ENCODE measurements around the gene FAM20A.
"Not testable (repeated sequence)": the region's sequence is repeated elsewhere in the genome, so short reads cannot be mapped to it uniquely, and the experiment has no call there.

Gene FAM20A

GRCh38 chr17:68541816-68542215, 59.4 kb downstream of the FAM20A start:
- Mint-ChIP-seq H3K9me3 (no peaks in the 10 kb centered on the region), H3K4me1 (ENCODE audit: low read depth) (no peaks in the 10 kb centered on the region), H3K27ac (no peak overlapping the region), H3K4me3 (no peak overlapping the region), H3K27me3 (ENCODE audit: low read depth) (no peaks in the 10 kb centered on the region), H3K36me3 (ENCODE audit: low read depth) (peaks cover 8% of the 10 kb centered on the region)

- no peaks in the 10 kb centered on the region for H3K4me1 Mint-ChIP-seq (ENCODE audit: low read depth)
- no peak overlapping the region for H3K4me3 Mint-ChIP-seq
- no peak overlapping the region for H3K27ac Mint-ChIP-seq
- H3K36me3 Mint-ChIP-seq (ENCODE audit: low read depth) = peaks cover 10% of the 10 kb centered on the region
- no peaks in the 10 kb centered on the region for H3K9me3 Mint-ChIP-seq
- no peaks in the 10 kb centered on the region for H3K27me3 Mint-ChIP-seq (ENCODE audit: low read depth)
These were observed 60.2 kb downstream of the FAM20A start for GRCh38 chr17:68540981-68541380.

GRCh38 chr17:68539548-68540467, 61.4 kb downstream of the FAM20A start:
- H3K36me3 Mint-ChIP-seq (ENCODE audit: low read depth) = peaks cover 12% of the 10 kb centered on the region
- no peak overlapping the region for H3K4me3 Mint-ChIP-seq
- no peaks in the 10 kb centered on the region for H3K27me3 Mint-ChIP-seq (ENCODE audit: low read depth)
- no peaks in the 10 kb centered on the region for H3K4me1 Mint-ChIP-seq (ENCODE audit: low read depth)
- no peak overlapping the region for H3K27ac Mint-ChIP-seq
- H3K9me3 Mint-ChIP-seq = no peaks in the 10 kb centered on the region

DNA sequence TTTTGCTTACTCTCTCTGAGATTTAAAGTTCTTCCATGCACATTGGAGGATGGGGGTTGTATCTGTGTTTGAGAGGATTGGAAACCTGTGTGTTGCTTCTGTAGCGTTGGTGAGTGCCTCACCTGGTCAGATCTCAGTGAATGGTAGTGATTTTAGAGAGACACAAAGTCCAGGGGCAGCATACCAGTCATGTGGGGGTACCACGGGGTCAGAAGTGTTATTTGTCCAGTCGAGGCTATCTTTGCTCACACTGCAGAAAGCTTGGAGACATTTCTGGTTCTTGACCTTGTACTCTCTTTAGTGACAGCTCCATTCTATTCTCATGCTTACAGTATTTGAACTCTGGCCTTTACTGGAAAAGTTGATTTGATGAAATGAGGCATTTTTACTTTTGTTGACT, 65.2 kb downstream of the FAM20A start:
- Mint-ChIP-seq H3K36me3 (ENCODE audit: low read depth) (peaks cover 27% of the 10 kb centered on the region), H3K4me3 (no peak overlapping the region), H3K27me3 (ENCODE audit: low read depth) (no peaks in the 10 kb centered on the region), H3K9me3 (no peaks in the 10 kb centered on the region), H3K27ac (no peak overlapping the region), H3K4me1 (ENCODE audit: low read depth) (peaks cover 7% of the 10 kb centered on the region)

- Mint-ChIP-seq H3K4me3 (no peak overlapping the region), H3K9me3 (no peaks in the 10 kb centered on the region), H3K36me3 (ENCODE audit: low read depth) (peaks cover 39% of the 10 kb centered on the region), H3K27ac (no peak overlapping the region), H3K27me3 (ENCODE audit: low read depth) (no peaks in the 10 kb centered on the region), H3K4me1 (ENCODE audit: low read depth) (peaks cover 7% of the 10 kb centered on the region)
These were observed 66.5 kb downstream of the FAM20A start for GRCh38 chr17:68534695-68535088.

GRCh38 chr17:68533887-68534694, 67.1 kb downstream of the FAM20A start:
- no peaks in the 10 kb centered on the region for H3K27me3 Mint-ChIP-seq (ENCODE audit: low read depth)
- no peak overlapping the region for H3K4me3 Mint-ChIP-seq
- no peaks in the 10 kb centered on the region for H3K9me3 Mint-ChIP-seq
- no peak overlapping the region for H3K27ac Mint-ChIP-seq
- peaks cover 43% of the 10 kb centered on the region for H3K36me3 Mint-ChIP-seq (ENCODE audit: low read depth)
- peaks cover 7% of the 10 kb centered on the region for H3K4me1 Mint-ChIP-seq (ENCODE audit: low read depth)

GRCh38 chr17:68532826-68533225, 68.3 kb downstream of the FAM20A start:
- Mint-ChIP-seq H3K4me1 (ENCODE audit: low read depth) (peaks cover 7% of the 10 kb centered on the region), H3K27ac (no peak overlapping the region), H3K9me3 (no peaks in the 10 kb centered on the region), H3K36me3 (ENCODE audit: low read depth) (peaks cover 45% of the 10 kb centered on the region), H3K4me3 (no peak overlapping the region), H3K27me3 (ENCODE audit: low read depth) (no peaks in the 10 kb centered on the region)

- H3K9me3 Mint-ChIP-seq = no peaks in the 10 kb centered on the region
- no peak overlapping the region for H3K4me3 Mint-ChIP-seq
- peaks cover 7% of the 10 kb centered on the region for H3K4me1 Mint-ChIP-seq (ENCODE audit: low read depth)
- H3K36me3 Mint-ChIP-seq (ENCODE audit: low read depth) = peaks cover 55% of the 10 kb centered on the region
- H3K27me3 Mint-ChIP-seq (ENCODE audit: low read depth) = no peaks in the 10 kb centered on the region
- H3K27ac Mint-ChIP-seq = no peak overlapping the region
These were observed 69.9 kb downstream of the FAM20A start for GRCh38 chr17:68531252-68531651.

DNA sequence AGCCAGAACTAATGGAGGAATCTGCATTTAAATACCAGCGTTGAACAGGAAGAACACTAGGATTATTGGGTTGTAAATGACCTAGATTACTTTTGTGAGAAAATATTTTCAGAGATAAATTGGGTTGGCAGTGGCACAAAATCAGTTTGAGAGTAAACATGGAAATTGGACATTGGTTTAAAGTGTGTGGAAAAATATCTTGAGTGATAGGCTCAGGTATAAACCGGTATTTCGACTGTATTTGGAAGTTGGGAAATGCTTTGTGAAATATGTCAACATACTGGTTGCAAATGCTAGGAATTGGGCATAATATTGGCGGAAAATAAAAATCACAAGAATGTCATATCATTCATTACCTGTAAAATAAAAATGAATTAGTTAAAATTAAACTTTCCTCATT, 73.9 kb downstream of the FAM20A start:
- peaks cover 5% of the 10 kb centered on the region for H3K4me1 Mint-ChIP-seq (ENCODE audit: low read depth)
- no peak overlapping the region for H3K27ac Mint-ChIP-seq

DNA sequence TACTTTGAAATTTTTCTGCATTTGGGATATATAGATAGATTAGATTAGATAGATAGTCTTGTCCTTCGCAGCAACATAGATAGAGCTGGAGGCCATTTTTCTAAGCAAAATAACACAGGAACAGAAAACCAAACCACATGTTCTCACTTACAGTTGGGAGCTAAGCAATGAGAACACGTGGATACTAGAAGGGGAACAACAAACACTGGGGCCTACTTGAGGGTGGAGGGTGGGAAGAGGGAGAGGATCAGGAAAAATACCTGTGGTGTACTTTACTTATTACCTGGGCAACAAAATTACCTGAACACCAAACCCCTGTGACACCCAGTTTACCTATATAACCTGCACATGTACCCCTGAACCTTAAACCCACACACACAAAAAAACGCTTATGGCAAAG, 74.6 kb downstream of the FAM20A start:
- Mint-ChIP-seq H3K27ac (no peak overlapping the region), H3K36me3 (ENCODE audit: low read depth) (peaks cover 75% of the 10 kb centered on the region), H3K9me3 (no peaks in the 10 kb centered on the region), H3K27me3 (ENCODE audit: low read depth) (no peaks in the 10 kb centered on the region), H3K4me3 (no peak overlapping the region), H3K4me1 (ENCODE audit: low read depth) (peaks cover 5% of the 10 kb centered on the region)

More for the DNA sequence above, 73.9 kb downstream of the FAM20A start:
- Mint-ChIP-seq H3K9me3 (no peaks in the 10 kb centered on the region), H3K4me3 (no peak overlapping the region), H3K36me3 (ENCODE audit: low read depth) (peaks cover 71% of the 10 kb centered on the region), H3K27me3 (ENCODE audit: low read depth) (no peaks in the 10 kb centered on the region)

- H3K9me3 Mint-ChIP-seq = no peaks in the 10 kb centered on the region
- no peak overlapping the region for H3K27ac Mint-ChIP-seq
- H3K4me1 Mint-ChIP-seq (ENCODE audit: low read depth) = peaks cover 5% of the 10 kb centered on the region
- H3K4me3 Mint-ChIP-seq = no peak overlapping the region
- H3K36me3 Mint-ChIP-seq (ENCODE audit: low read depth) = peaks cover 61% of the 10 kb centered on the region
- H3K27me3 Mint-ChIP-seq (ENCODE audit: low read depth) = no peaks in the 10 kb centered on the region
These were observed 78.9 kb downstream of the FAM20A start for GRCh38 chr17:68522266-68522665.

DNA sequence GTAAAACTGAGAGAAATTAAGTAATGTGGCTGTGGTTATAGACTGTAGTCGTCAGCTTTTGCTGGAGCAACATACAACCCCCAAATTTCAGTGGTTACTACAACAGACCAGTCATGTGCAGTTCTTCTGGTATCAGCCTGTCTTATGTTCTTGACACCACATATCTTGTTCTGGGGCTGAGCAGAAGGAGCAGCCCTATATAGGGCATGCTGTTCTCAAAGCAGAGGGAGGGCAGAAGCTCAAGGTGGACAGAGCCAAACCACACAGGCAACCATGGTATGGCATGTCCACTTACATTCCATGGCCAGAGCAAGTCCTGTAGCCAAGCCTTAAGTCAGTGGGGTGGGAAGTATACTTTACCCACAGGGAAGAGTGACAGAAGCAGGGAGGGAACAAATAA, 81.3 kb downstream of the FAM20A start:
- Mint-ChIP-seq H3K27ac (no peak overlapping the region), H3K4me3 (no peak overlapping the region), H3K36me3 (ENCODE audit: low read depth) (peaks cover 58% of the 10 kb centered on the region), H3K9me3 (no peaks in the 10 kb centered on the region), H3K27me3 (ENCODE audit: low read depth) (no peaks in the 10 kb centered on the region), H3K4me1 (ENCODE audit: low read depth) (peaks cover 16% of the 10 kb centered on the region)

DNA sequence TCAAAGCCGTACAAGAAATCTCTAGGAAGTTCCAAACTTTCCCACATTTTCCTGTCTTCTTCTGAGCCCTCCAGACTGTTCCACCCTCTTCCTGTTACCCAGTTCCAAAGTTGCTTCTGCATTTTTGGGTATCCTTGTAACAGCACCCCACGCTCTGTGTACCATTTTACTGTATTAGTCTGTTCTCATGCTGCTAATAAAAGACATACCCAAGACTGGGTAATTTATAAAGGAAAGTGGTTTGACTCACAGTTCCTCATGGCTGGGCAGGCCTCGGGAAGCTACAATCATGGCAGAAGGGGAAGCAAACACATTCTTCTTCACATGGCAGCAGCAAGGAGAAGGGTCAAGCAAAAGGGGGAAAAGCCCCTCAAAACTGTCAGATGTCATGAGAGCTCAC, 82.1 kb downstream of the FAM20A start:
- H3K36me3 Mint-ChIP-seq (ENCODE audit: low read depth) = peaks cover 53% of the 10 kb centered on the region
- not testable (repeated sequence) for H3K27ac Mint-ChIP-seq; H3K9me3 Mint-ChIP-seq; H3K27me3 Mint-ChIP-seq (ENCODE audit: low read depth); H3K4me3 Mint-ChIP-seq
- peaks cover 22% of the 10 kb centered on the region for H3K4me1 Mint-ChIP-seq (ENCODE audit: low read depth)

DNA sequence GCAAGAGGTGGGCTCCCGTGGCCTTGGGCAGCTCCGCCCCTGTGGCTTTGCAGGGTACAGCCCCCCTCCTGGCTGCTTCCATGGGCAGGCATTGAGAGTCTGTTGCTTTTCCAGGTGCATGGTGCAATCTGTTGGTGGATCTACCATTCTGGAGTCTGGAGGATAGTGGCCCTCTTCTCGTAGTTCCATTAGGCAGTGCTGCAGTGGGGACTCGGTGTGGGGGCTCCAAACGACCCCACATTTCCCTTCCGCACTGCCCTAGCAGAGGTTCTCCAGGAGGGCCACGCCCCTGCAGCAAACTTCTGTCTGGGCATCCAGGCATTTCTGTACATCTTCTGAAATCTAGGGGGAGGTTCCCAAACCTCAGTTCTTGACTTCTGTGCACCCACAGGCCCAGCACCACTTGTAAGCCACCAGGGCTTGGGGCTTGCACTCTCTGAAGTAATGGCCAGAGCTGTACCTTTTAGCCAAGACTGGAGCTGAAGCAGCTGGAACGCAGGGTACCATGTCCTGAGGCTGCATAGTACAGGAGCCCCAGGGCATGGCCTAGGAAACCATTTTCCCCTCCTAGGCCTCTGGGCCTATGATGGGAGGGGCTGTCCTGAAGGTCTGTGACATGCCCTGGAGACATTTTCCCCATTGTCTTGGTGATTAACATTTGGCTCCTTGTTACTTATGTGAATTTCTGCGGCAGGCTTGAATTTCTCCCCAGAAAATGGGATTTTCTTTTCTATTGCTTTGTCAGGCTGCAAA, 82.9 kb downstream of the FAM20A start:
- Mint-ChIP-seq H3K9me3 (no peaks in the 10 kb centered on the region), H3K4me3 (no peak overlapping the region), H3K27me3 (ENCODE audit: low read depth) (no peaks in the 10 kb centered on the region), H3K36me3 (ENCODE audit: low read depth) (peaks cover 49% of the 10 kb centered on the region), H3K27ac (no peak overlapping the region), H3K4me1 (ENCODE audit: low read depth) (peaks cover 29% of the 10 kb centered on the region)

Data from T-helper 1 cell treated with Interleukin-12 subunit alpha and Interleukin-12 subunit beta and Interleukin-4 antibody, amounts not matched to agents 30 μg/mL and 1 μg/mL, for 36 hours (primary cell).